Lower leg skin (tissue), 3 donors: ENCODE results near the gene PCARE.

Experiments
- CTCF ChIP-seq, 3 donors: fragments of 450-650 bp; IDR thresholded peaks; one replicate each; pipeline ENCODE4 v1.5.1; 2016; ENCODE audit warnings: antibody characterized with exemption in 3 of 3, mild to moderate bottlenecking in 3 of 3, moderate library complexity in 2 of 3
- POLR2A ChIP-seq, 2 donors: fragments of 450-650 bp; IDR thresholded peaks; one replicate each; pipeline ENCODE4 v1.6.1; 2016 to 2017; ENCODE audit warnings: antibody characterized with exemption in 2 of 2, mild to moderate bottlenecking in 1 of 2, moderate library complexity in 1 of 2

- no peak for TF ChIP-seq CTCF (IDR thresholded peaks at IDR 0.05)
- no peak for TF ChIP-seq POLR2A (IDR thresholded peaks at IDR 0.05)
Observed at GRCh38 chr2:29066271-29066860, 8.0 kb downstream of the PCARE start.
